Lung (tissue), 12 donors: ENCODE results near the gene SCAMP1. TPM values are rescaled to one million over a fixed set of nuclear protein-coding genes. Genes with fewer than 3 reads are reported as not detected.

Source experiments
- ATAC-seq: fragments of 200-7000 bp; cut with Tn5 transposase; one replicate; pipeline ENCODE4 v1.9.1; 2020; ENCODE audit warnings: moderate number of reproducible peaks; ENCODE audit not compliant: insufficient read depth, low FRiP score
- DNase-seq, 3 donors: peaks; one replicate each; pipeline ENCODE4 v3.0.0-alpha.2; 2013 to 2017
- H3K27ac ChIP-seq, 2 donors: one replicate each; pipeline ENCODE4 v1.5.1; 2013; ENCODE audit warnings: mild to moderate bottlenecking in 2 of 2, moderate library complexity in 2 of 2, control low read depth in 1 of 2, inconsistent platforms in 1 of 2, low read depth in 1 of 2, low read length in 1 of 2
- H3K27me3 ChIP-seq, 3 donors: one replicate each; pipeline ENCODE4 v1.5.1; 2013; ENCODE audit warnings: low read length in 2 of 3; ENCODE audit not compliant: control insufficient read depth in 3 of 3, insufficient read depth in 3 of 3
- H3K36me3 ChIP-seq, 4 donors: one replicate each; pipeline ENCODE4 v1.5.1; 2013; ENCODE audit warnings: low read length in 4 of 4, mild to moderate bottlenecking in 1 of 4, moderate library complexity in 1 of 4; ENCODE audit not compliant: control insufficient read depth in 4 of 4, insufficient read depth in 4 of 4
- H3K4me1 ChIP-seq, 5 donors: one replicate each; pipeline ENCODE4 v1.5.1; 2013; ENCODE audit warnings: low read length in 5 of 5, mild to moderate bottlenecking in 2 of 5, moderate library complexity in 1 of 5; ENCODE audit not compliant: control insufficient read depth in 5 of 5, insufficient read depth in 5 of 5
- H3K4me3 ChIP-seq: one replicate; pipeline ENCODE4 v1.5.1; 2013; ENCODE audit warnings: mild to moderate bottlenecking, control low read depth, moderate library complexity
- H3K9ac ChIP-seq, 2 donors: one replicate each; pipeline ENCODE4 v1.5.1; 2013; ENCODE audit warnings: low read length in 2 of 2, control low read depth in 1 of 2; ENCODE audit not compliant: insufficient read depth in 1 of 2
- H3K9me3 ChIP-seq, 4 donors: one replicate each; pipeline ENCODE4 v1.5.1; 2013; ENCODE audit warnings: low read length in 3 of 4, mild to moderate bottlenecking in 1 of 4, moderate library complexity in 1 of 4; ENCODE audit not compliant: control insufficient read depth in 4 of 4, insufficient read depth in 3 of 4
- WGBS, 2 donors: extraction: QIAGEN DNeasy Blood & Tissue Kit; methylation state at CpG; one replicate each; pipeline ENCODE4 v1.1.7; 2013; 5-methylcytosine and 5-hydroxymethylcytosine counted together
- polyA plus RNA-seq, 2 donors: library from polyadenylated mRNA; stranded (reverse); fragments of 200-250 nt; gene quantifications; one replicate each; pipeline ENCODE4 v1.2.1, GENCODE V29; 2013
- total RNA-seq, 2 donors: library from RNA; depleted of rRNA in 1 of 2; stranded (reverse); fragments of >200 nt in 1 of 2; gene quantifications; one replicate each; pipeline ENCODE4 v1.2.1, GENCODE V29; 2014 to 2021
- TF ChIP-seq, protein P1 (sequence below): IDR thresholded peaks from 2 replicates; pipeline ENCODE4 v1.5.1; 2012; ENCODE audit warnings: mild to moderate bottlenecking; ENCODE audit errors: control extremely low read depth, extremely low read depth
- donor health status: control.
- donor health status: control.
- donor health status: Bipolar disorder and iron deficiency.
- donor health status: healthy.
- donor health status: DM: yes; HTN: yes; CAD: no.

The SCAMP1 gene
- total and polyA plus RNA-seq, 4 donors = 7.7 to 45.8 (median 16.9) TPM

GRCh38 chr5:78522476-78523260 is 162.3 kb downstream of the SCAMP1 start:
- no peak overlapping the region for H3K9ac ChIP-seq
- peak overlapping the region in 1 of 2 donors; percentile 69 for H3K27ac ChIP-seq
- no peak for ATAC-seq
- no peaks in the 10 kb centered on the region for H3K36me3 ChIP-seq
- no peaks in the 10 kb centered on the region for H3K27me3 ChIP-seq
- no peak for DNase-seq
- WGBS, 2 donors = 68 to 76% methylated on average over 9 of the region's 9 CpGs
- no peak overlapping the region for H3K4me3 ChIP-seq
- peaks cover 0 to 1% (median 0%) of the 10 kb centered on the region in 4 donors for H3K9me3 ChIP-seq
- TF ChIP-seq, protein P1, sequence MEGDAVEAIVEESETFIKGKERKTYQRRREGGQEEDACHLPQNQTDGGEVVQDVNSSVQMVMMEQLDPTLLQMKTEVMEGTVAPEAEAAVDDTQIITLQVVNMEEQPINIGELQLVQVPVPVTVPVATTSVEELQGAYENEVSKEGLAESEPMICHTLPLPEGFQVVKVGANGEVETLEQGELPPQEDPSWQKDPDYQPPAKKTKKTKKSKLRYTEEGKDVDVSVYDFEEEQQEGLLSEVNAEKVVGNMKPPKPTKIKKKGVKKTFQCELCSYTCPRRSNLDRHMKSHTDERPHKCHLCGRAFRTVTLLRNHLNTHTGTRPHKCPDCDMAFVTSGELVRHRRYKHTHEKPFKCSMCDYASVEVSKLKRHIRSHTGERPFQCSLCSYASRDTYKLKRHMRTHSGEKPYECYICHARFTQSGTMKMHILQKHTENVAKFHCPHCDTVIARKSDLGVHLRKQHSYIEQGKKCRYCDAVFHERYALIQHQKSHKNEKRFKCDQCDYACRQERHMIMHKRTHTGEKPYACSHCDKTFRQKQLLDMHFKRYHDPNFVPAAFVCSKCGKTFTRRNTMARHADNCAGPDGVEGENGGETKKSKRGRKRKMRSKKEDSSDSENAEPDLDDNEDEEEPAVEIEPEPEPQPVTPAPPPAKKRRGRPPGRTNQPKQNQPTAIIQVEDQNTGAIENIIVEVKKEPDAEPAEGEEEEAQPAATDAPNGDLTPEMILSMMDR = no peak
- peaks cover 8 to 43% (median 22%) of the 10 kb centered on the region in 5 donors for H3K4me1 ChIP-seq

GRCh38 chr5:78523314-78524193 is 163.1 kb downstream of the SCAMP1 start:
- DNase-seq (peak; percentile 30 to 79 (median 64)), ATAC-seq (no peak)

GRCh38 chr5:78526049-78526525 is 165.7 kb downstream of the SCAMP1 start:
- Histone ChIP-seq H3K36me3 (peaks cover 0 to 4% (median 0%) of the 10 kb centered on the region in 4 donors), H3K9me3 (peaks cover 0 to 1% (median 0%) of the 10 kb centered on the region in 4 donors), H3K4me1 (peaks cover 8 to 47% (median 14%) of the 10 kb centered on the region in 5 donors), H3K27ac (peak overlapping the region; percentile 60 to 72), H3K4me3 (no peak overlapping the region), H3K27me3 (no peaks in the 10 kb centered on the region), H3K9ac (no peak overlapping the region)
- 76 to 86% methylated on average over 7 of the region's 7 CpGs for WGBS, 2 donors
- DNase-seq (no peak), ATAC-seq (peak; percentile 70)
- TF ChIP-seq, protein P1 = no peak

More at GRCh38 chr5:78523314-78524193, 163.1 kb downstream of the SCAMP1 start:
- peaks cover 8 to 50% (median 22%) of the 10 kb centered on the region in 5 donors for H3K4me1 ChIP-seq
- TF ChIP-seq, protein P1 = no peak
- peak overlapping the region in 1 of 2 donors; percentile 89 for H3K27ac ChIP-seq
- peaks cover 0 to 1% (median 0%) of the 10 kb centered on the region in 4 donors for H3K9me3 ChIP-seq
- no peak overlapping the region for H3K9ac ChIP-seq
- no peaks in the 10 kb centered on the region for H3K36me3 ChIP-seq
- 71 to 80% methylated on average over 15 of the region's 15 CpGs for WGBS, 2 donors
- no peaks in the 10 kb centered on the region for H3K27me3 ChIP-seq
- H3K4me3 ChIP-seq = no peak overlapping the region
